ENCODE results near the gene SMIM5.

DNA sequence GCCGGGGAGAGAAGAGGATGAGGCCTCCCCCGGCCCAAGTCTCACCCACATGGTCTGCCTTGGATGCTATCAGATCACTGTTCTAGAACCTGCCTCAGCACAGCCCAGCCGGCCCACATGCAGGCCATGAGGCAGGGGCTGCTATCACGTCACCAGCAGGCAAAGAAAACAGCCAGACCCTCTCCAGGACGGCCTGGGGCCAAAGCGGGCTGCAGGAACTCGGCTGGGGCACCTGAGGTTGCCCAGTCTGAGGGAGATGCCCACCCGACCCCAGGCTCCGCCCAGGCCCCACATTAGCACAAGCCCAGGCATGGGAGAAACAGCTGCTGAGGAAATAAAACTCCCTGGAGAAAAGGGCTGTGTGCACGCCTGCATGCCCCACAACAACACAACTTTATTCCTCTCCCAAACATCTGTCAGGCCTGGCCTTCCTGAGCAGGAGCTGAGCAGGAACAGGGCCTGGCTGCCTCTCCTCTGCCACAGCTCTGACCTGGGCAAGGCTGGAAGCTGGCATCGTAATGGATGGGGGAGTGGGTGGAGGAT is 6.7 kb upstream of the SMIM5 start:
- TF ChIP-seq, protein P1, sequence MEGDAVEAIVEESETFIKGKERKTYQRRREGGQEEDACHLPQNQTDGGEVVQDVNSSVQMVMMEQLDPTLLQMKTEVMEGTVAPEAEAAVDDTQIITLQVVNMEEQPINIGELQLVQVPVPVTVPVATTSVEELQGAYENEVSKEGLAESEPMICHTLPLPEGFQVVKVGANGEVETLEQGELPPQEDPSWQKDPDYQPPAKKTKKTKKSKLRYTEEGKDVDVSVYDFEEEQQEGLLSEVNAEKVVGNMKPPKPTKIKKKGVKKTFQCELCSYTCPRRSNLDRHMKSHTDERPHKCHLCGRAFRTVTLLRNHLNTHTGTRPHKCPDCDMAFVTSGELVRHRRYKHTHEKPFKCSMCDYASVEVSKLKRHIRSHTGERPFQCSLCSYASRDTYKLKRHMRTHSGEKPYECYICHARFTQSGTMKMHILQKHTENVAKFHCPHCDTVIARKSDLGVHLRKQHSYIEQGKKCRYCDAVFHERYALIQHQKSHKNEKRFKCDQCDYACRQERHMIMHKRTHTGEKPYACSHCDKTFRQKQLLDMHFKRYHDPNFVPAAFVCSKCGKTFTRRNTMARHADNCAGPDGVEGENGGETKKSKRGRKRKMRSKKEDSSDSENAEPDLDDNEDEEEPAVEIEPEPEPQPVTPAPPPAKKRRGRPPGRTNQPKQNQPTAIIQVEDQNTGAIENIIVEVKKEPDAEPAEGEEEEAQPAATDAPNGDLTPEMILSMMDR (IDR thresholded peaks at IDR 0.05), result no peak
- no peak for TF ChIP-seq ZFX (IDR thresholded peaks at IDR 0.05; ENCODE audit: borderline replicate concordance)

All from 22Rv1 (cell line).